Measurements from ENCODE around the gene ADORA1.

ADORA1 gene

DNA sequence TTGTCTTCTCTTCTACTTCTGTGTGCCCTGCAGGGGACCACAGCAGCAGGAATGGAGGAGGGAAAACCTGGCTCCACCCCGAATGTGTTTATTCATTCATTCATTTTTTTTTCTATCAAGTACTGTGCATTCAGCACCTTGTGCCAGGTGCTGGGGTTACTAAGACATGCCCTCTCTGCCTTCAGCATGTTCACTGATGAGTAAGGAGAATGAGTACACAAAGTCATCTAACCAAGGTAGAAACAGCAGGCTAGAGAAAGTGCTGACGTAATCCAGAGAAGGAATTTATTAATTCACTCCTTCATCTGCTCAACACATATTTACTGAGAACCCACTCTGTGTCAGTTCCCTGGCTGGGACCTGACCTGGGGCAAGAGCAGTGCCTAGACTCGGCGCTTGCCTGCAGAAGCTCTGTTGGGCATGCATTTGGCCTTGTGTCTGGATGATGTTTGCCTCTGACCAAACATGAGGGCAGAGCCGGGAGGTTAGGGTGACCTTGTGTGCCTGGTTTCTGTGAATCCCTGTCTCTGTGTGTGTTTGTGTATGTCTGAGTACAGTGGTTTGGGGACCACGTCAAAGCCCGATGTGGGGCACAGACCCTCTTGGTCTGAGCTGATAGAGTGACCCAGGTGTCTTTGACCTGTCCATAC, 38.4 kb upstream of the ADORA1 start:
- DNase-seq (no peak), ATAC-seq (no peak)
- Mint-ChIP-seq H3K9me3 (no peaks in the 10 kb centered on the region), H3K27me3 (peaks cover 8% of the 10 kb centered on the region), H3K36me3 (ENCODE audit: low read depth) (no peaks in the 10 kb centered on the region), H3K27ac (no peak overlapping the region), H3K4me3 (no peak overlapping the region), H3K4me1 (no peaks in the 10 kb centered on the region)

GRCh38 chr1:203089651-203090045, 37.9 kb upstream of the ADORA1 start:
- no peak overlapping the region for H3K4me3 Mint-ChIP-seq
- peaks cover 5% of the 10 kb centered on the region for H3K9me3 Mint-ChIP-seq
- peaks cover 8% of the 10 kb centered on the region for H3K27me3 Mint-ChIP-seq
- no peak for ATAC-seq
- H3K4me1 Mint-ChIP-seq, result no peaks in the 10 kb centered on the region
- H3K27ac Mint-ChIP-seq, result no peak overlapping the region
- H3K36me3 Mint-ChIP-seq (ENCODE audit: low read depth), result no peaks in the 10 kb centered on the region
- DNase-seq, result no peak

- Mint-ChIP-seq H3K27ac (no peak overlapping the region), H3K27me3 (peaks cover 8% of the 10 kb centered on the region), H3K36me3 (ENCODE audit: low read depth) (no peaks in the 10 kb centered on the region), H3K4me1 (no peaks in the 10 kb centered on the region), H3K4me3 (no peak overlapping the region), H3K9me3 (peaks cover 14% of the 10 kb centered on the region)
- ATAC-seq (no peak), DNase-seq (no peak)
These were observed 36.9 kb upstream of the ADORA1 start for GRCh38 chr1:203090421-203091198.

DNA sequence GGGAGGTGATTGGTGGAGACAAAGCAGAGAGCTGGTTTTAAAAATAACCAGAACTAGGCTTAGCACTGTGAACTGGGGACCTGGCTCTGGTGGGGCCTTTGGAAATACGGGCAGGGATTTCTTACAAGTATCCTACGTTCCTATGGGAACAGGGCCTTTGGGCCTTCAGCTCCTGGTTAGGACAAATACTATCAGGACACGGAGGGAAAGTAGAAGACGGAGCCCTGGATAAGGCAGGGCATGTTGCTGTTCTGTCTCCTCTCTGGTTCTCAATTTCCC, 36.4 kb upstream of the ADORA1 start:
- ATAC-seq, result no peak
- Mint-ChIP-seq H3K9me3 (peaks cover 20% of the 10 kb centered on the region), H3K27ac (no peak overlapping the region), H3K36me3 (ENCODE audit: low read depth) (no peaks in the 10 kb centered on the region), H3K27me3 (peaks cover 8% of the 10 kb centered on the region), H3K4me1 (no peaks in the 10 kb centered on the region), H3K4me3 (no peak overlapping the region)
- no peak for DNase-seq

- Mint-ChIP-seq H3K36me3 (ENCODE audit: low read depth) (no peaks in the 10 kb centered on the region), H3K4me1 (no peaks in the 10 kb centered on the region), H3K27me3 (peaks cover 9% of the 10 kb centered on the region), H3K9me3 (peaks cover 21% of the 10 kb centered on the region), H3K27ac (no peak overlapping the region), H3K4me3 (no peak overlapping the region)
- ATAC-seq (no peak), DNase-seq (no peak)
These were observed 35.7 kb upstream of the ADORA1 start for GRCh38 chr1:203091761-203092330.

GRCh38 chr1:203093754-203094410, 33.6 kb upstream of the ADORA1 start:
- DNase-seq (no peak), ATAC-seq (no peak)
- no peak overlapping the region for H3K4me3 Mint-ChIP-seq
- H3K27me3 Mint-ChIP-seq, result peaks cover 13% of the 10 kb centered on the region
- no peak overlapping the region for H3K27ac Mint-ChIP-seq
- H3K9me3 Mint-ChIP-seq, result peaks cover 21% of the 10 kb centered on the region
- H3K36me3 Mint-ChIP-seq (ENCODE audit: low read depth), result no peaks in the 10 kb centered on the region
- H3K4me1 Mint-ChIP-seq, result no peaks in the 10 kb centered on the region

DNA sequence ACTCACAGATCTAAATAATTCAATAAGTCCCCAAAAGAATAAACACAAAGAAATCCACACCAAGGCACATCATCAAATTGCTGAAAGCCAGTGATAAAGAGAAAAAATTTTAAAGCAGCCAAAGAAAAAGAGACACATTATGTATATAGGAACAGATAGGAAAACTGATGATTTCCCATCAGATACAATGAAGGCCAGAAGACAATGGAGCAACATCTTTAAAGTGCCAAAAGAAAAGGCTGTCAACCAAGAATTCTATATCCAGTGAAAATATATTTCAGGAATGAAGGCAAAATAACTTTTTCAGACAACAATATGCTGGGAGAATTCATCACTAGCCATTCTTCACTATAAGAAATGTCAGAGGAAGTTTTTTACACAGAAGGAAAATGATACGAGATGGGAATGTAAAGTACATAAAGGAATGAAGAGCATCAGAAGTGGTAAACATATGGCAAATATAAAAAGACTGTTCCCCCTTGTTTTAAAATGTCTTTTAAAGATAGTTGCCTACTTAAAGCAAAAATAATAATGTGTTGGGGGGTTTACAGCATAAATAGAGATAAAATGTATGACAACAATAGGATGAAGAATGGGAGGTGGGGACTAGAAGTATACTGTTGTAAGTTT, 32.4 kb upstream of the ADORA1 start:
- Mint-ChIP-seq H3K4me3 (no peak overlapping the region), H3K27ac (no peak overlapping the region), H3K27me3 (peaks cover 13% of the 10 kb centered on the region), H3K9me3 (peaks cover 21% of the 10 kb centered on the region), H3K36me3 (ENCODE audit: low read depth) (no peaks in the 10 kb centered on the region), H3K4me1 (no peaks in the 10 kb centered on the region)
- ATAC-seq (no peak), DNase-seq (no peak)

DNA sequence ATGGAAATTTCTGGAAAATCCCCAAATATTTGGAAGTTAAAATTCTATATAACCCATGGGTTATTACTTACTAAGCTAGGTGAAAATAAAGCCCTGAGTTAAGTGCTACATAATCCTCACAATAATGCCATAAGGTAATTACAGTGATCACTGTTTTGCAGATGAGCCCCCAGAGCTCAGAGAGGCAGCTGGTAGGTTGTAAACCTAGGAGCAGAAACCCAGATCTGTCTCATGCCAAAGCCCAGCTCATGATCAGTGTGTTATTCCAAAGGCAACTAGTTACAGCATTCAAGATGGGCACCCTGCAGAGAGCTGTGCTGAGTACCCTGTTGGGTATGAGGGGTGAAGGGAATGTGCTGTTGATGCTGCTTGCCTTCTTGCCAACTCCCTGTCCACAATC, 31.0 kb upstream of the ADORA1 start:
- no peaks in the 10 kb centered on the region for H3K36me3 Mint-ChIP-seq (ENCODE audit: low read depth)
- H3K4me3 Mint-ChIP-seq, result no peak overlapping the region
- peaks cover 6% of the 10 kb centered on the region for H3K27me3 Mint-ChIP-seq
- peaks cover 21% of the 10 kb centered on the region for H3K9me3 Mint-ChIP-seq
- ATAC-seq (no peak), DNase-seq (no peak)
- H3K27ac Mint-ChIP-seq, result no peak overlapping the region
- H3K4me1 Mint-ChIP-seq, result no peaks in the 10 kb centered on the region

- no peak overlapping the region for H3K27ac Mint-ChIP-seq
- H3K4me1 Mint-ChIP-seq, result no peaks in the 10 kb centered on the region
- ATAC-seq (no peak), DNase-seq (no peak)
- peaks cover 21% of the 10 kb centered on the region for H3K9me3 Mint-ChIP-seq
- no peaks in the 10 kb centered on the region for H3K36me3 Mint-ChIP-seq (ENCODE audit: low read depth)
- no peak overlapping the region for H3K4me3 Mint-ChIP-seq
- H3K27me3 Mint-ChIP-seq, result peaks cover 6% of the 10 kb centered on the region
These were observed 30.5 kb upstream of the ADORA1 start for GRCh38 chr1:203097001-203097400.

DNA sequence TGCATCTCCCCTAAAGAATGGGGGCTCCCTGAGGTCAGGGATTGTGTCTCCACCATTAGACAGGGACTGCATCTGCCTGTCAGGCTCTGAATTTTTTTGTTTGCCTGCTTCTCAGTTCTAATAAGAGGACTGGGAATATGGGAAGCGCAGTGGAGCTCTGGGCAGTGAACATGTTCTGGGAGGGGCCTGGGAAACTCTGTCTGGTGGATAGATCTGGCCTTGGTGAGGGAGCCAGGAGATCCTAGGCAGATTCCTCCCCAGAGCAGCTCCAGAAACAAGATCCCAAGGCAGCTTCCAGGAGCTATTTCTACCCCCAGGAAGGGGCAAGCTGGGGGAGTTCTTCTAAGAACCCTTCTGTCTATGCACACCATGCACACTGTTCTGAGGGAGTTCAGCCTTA, 29.1 kb upstream of the ADORA1 start:
- Mint-ChIP-seq H3K27ac (no peak overlapping the region), H3K36me3 (ENCODE audit: low read depth) (no peaks in the 10 kb centered on the region), H3K4me3 (no peak overlapping the region), H3K4me1 (no peaks in the 10 kb centered on the region), H3K9me3 (peaks cover 21% of the 10 kb centered on the region), H3K27me3 (peaks cover 7% of the 10 kb centered on the region)
- ATAC-seq (no peak), DNase-seq (no peak)

DNA sequence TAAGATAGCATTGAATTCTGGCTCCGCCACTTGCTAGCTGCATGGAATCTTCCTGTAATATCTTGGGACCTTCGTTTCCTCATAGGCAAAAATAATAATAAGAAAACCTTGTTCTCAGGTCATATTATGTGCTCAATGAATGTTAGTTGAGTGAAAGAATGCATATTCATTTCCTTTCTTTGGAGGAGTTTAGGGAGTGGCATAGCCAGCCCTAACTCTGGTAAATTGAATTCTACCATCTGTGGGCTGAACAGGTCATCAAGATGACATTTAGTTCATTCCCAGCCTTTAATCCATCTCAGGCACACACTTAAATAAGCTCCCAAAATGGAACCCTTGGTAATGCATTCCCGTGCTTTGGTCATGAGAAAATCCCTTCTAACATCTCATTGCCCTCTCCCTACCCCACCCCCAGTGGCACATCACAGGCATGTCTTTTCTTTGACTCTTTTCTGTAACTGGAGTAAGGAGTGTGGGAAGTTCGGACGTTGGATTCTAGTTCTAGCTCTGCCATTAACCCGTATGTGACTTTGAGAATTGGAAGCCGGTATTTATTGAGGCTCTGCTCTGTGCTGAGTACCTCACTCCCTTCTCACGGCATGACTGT, 28.5 kb upstream of the ADORA1 start:
- Mint-ChIP-seq H3K36me3 (ENCODE audit: low read depth) (no peaks in the 10 kb centered on the region), H3K4me1 (no peaks in the 10 kb centered on the region), H3K9me3 (peaks cover 21% of the 10 kb centered on the region), H3K27ac (no peak overlapping the region), H3K27me3 (peaks cover 7% of the 10 kb centered on the region), H3K4me3 (no peak overlapping the region)
- ATAC-seq (no peak), DNase-seq (no peak)

DNA sequence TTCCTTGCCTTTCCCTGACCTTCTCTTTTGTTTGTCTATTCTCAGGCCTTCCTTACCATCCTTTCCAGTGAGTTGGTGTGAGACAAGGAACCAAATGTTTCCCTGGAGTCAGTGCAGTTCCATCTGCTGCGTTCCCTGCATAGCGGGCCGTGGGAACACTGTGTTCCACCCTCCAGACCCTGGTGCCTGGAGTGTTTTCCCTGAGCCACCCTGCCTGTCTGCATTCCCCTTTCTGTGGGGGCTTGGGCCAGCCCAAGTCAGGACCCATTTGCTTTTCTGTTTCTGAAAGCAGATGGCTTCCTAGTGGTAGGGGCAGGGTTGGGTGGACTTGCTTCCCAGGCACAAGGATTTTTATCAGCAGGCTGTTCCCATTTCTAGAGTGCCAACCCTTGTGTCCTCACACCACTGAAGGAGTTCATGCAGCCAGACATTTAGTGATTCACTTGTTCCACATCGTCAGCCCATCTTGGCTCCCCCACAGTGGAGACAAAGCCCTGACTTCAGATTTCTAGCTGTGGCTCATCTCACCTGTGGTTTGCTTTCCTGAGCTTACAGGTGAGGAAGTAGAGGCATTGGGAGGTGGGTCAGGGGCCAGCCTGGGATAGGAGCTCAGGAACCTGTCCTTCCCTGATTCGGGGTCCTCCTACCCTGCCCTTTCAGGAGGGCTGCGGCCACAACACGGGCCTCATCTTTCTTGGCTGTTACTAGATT, 27.6 kb upstream of the ADORA1 start:
- ATAC-seq (no peak), DNase-seq (no peak)
- H3K27ac Mint-ChIP-seq, result no peak overlapping the region
- peaks cover 13% of the 10 kb centered on the region for H3K9me3 Mint-ChIP-seq
- no peaks in the 10 kb centered on the region for H3K4me1 Mint-ChIP-seq
- peaks cover 8% of the 10 kb centered on the region for H3K27me3 Mint-ChIP-seq
- H3K36me3 Mint-ChIP-seq (ENCODE audit: low read depth), result no peaks in the 10 kb centered on the region
- H3K4me3 Mint-ChIP-seq, result no peak overlapping the region

DNA sequence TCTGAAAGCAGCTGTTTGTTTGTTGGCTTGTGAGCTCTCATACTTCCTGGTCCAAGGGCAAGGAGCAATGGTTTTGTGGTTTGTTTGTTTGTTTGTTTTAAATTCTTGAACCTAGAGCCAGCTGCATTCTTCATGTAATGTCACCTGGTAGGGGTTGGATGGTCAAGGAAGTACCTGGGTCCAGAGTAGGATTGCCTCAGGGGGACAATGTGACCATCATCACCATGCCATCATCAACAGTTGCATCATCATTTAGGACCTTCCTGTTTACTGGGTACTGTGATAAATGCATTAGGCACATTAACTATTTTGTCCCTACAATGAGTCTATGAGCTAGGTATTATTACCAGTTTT, 27.0 kb upstream of the ADORA1 start:
- ATAC-seq (no peak), DNase-seq (no peak)
- H3K4me1 Mint-ChIP-seq, result no peaks in the 10 kb centered on the region
- peaks cover 13% of the 10 kb centered on the region for H3K27me3 Mint-ChIP-seq
- H3K4me3 Mint-ChIP-seq, result no peak overlapping the region
- no peak overlapping the region for H3K27ac Mint-ChIP-seq
- H3K9me3 Mint-ChIP-seq, result peaks cover 13% of the 10 kb centered on the region
- no peaks in the 10 kb centered on the region for H3K36me3 Mint-ChIP-seq (ENCODE audit: low read depth)
